ENCODE results near the gene C7orf57.

Gene C7orf57

GRCh38 chr7:48099781-48100180 is 64.4 kb downstream of the C7orf57 start:
- Histone ChIP-seq H4K8ac (ENCODE audit: low read depth, low read length) (no peak overlapping the region), H2BK15ac (replicated peaks; ENCODE audit: low read depth) (no peak overlapping the region), H2AK5ac (ENCODE audit: low read length) (no peak overlapping the region), H3K4me3 (ENCODE audit: low read length) (no peak overlapping the region), H3K18ac (ENCODE audit: low read length) (no peak overlapping the region), H3K36me3 (ENCODE audit: control insufficient read depth, insufficient read depth, low read length) (peaks cover 13% of the 10 kb centered on the region), H3K4me2 (ENCODE audit: low read length) (no peak overlapping the region), H3K27me3 (ENCODE audit: insufficient read depth, low read length, poor library complexity) (no peaks in the 10 kb centered on the region), H3K9ac (ENCODE audit: low read length) (no peak overlapping the region), H3K4ac (ENCODE audit: low read depth, low read length) (no peak overlapping the region), H4K5ac (ENCODE audit: low read length) (no peak overlapping the region), H3K23ac (ENCODE audit: low read length) (no peak overlapping the region), H3K56ac (ENCODE audit: low read length) (no peak overlapping the region), H2BK120ac (ENCODE audit: low read depth, low read length) (no peak overlapping the region), H3K79me2 (ENCODE audit: control insufficient read depth, insufficient read depth, low read length) (no peaks in the 10 kb centered on the region), H3K4me1 (ENCODE audit: control insufficient read depth, low read depth, low read length) (no peaks in the 10 kb centered on the region), H3K27ac (ENCODE audit: low read depth, low read length) (no peak overlapping the region), H3K79me1 (ENCODE audit: low read length) (peaks cover 5% of the 10 kb centered on the region), H2BK5ac (ENCODE audit: low read length) (no peak overlapping the region)
- no CpG with 5 or more reads among the region's 3 CpGs for WGBS (ENCODE audit: extremely low coverage, insufficient coverage, low lambda C conversion rate)
- DNase-seq, result no peak

DNA sequence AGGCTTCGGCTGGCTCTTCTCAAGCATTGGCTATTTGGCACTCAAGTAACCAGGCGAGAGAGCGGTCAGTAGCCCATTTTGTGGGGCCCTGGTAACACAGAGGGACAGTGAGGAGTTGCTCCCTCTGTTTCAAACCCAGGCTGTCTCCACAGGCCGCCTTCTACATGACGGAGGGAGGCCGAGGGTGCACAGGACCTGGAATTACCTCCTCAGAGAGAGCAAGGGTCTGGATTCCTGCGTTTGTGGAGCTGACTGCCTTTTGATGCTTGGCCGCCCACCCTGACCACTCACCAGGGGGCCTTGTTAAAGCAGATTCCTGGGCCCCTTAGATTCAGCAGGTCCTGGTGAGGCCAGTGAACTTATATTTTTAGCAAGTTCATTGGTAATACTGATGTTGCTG is 66.0 kb downstream of the C7orf57 start:
- Histone ChIP-seq H2BK5ac (ENCODE audit: low read length) (no peak overlapping the region), H3K79me1 (ENCODE audit: low read length) (peaks cover 5% of the 10 kb centered on the region), H3K4me3 (ENCODE audit: low read length) (no peak overlapping the region), H4K5ac (ENCODE audit: low read length) (no peak overlapping the region), H2BK120ac (ENCODE audit: low read depth, low read length) (no peak overlapping the region), H2BK15ac (replicated peaks; ENCODE audit: low read depth) (no peak overlapping the region), H3K36me3 (ENCODE audit: control insufficient read depth, insufficient read depth, low read length) (peaks cover 13% of the 10 kb centered on the region), H3K4ac (ENCODE audit: low read depth, low read length) (no peak overlapping the region), H3K56ac (ENCODE audit: low read length) (no peak overlapping the region), H3K27ac (ENCODE audit: low read depth, low read length) (no peak overlapping the region), H4K8ac (ENCODE audit: low read depth, low read length) (no peak overlapping the region), H3K23ac (ENCODE audit: low read length) (no peak overlapping the region), H3K27me3 (ENCODE audit: insufficient read depth, low read length, poor library complexity) (no peaks in the 10 kb centered on the region), H3K18ac (ENCODE audit: low read length) (no peak overlapping the region), H2AK5ac (ENCODE audit: low read length) (no peak overlapping the region), H3K4me1 (ENCODE audit: control insufficient read depth, low read depth, low read length) (no peaks in the 10 kb centered on the region), H3K4me2 (ENCODE audit: low read length) (no peak overlapping the region), H3K9ac (ENCODE audit: low read length) (no peak overlapping the region), H3K79me2 (ENCODE audit: control insufficient read depth, insufficient read depth, low read length) (no peaks in the 10 kb centered on the region)
- WGBS (ENCODE audit: extremely low coverage, insufficient coverage, low lambda C conversion rate), result no CpG with 5 or more reads among the region's 8 CpGs
- DNase-seq, result no peak

GRCh38 chr7:48101968-48102367 is 66.6 kb downstream of the C7orf57 start:
- H3K27me3 ChIP-seq (ENCODE audit: insufficient read depth, low read length, poor library complexity), result no peaks in the 10 kb centered on the region

DNA sequence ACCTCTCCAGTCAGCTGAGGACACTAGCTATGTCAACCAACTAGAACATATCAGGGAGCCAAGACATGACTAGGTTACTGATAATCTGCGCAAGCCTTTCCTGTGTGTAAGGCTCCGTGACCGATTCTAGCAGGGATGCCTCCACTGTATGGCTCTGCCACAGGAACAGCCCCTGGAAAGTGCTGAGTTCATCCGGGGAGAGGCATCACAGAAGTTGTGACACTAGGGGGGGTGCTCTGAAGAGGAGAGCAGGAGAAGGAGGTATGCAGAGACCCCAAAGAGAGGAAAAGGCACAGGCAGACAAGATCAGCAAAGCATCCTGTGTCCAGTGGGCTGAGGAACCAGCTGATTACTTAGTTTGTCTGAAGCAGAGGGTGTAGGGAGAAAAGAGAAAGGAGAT is 67.2 kb downstream of the C7orf57 start:
- Histone ChIP-seq H3K79me2 (ENCODE audit: control insufficient read depth, insufficient read depth, low read length) (no peaks in the 10 kb centered on the region), H3K4ac (ENCODE audit: low read depth, low read length) (no peak overlapping the region), H3K4me2 (ENCODE audit: low read length) (no peak overlapping the region), H2BK15ac (replicated peaks; ENCODE audit: low read depth) (no peak overlapping the region), H3K56ac (ENCODE audit: low read length) (no peak overlapping the region), H3K23ac (ENCODE audit: low read length) (no peak overlapping the region), H3K79me1 (ENCODE audit: low read length) (peaks cover 5% of the 10 kb centered on the region), H3K4me3 (ENCODE audit: low read length) (no peak overlapping the region), H2BK5ac (ENCODE audit: low read length) (no peak overlapping the region), H4K8ac (ENCODE audit: low read depth, low read length) (no peak overlapping the region), H4K5ac (ENCODE audit: low read length) (no peak overlapping the region), H3K36me3 (ENCODE audit: control insufficient read depth, insufficient read depth, low read length) (peaks cover 16% of the 10 kb centered on the region), H2BK120ac (ENCODE audit: low read depth, low read length) (no peak overlapping the region), H3K27me3 (ENCODE audit: insufficient read depth, low read length, poor library complexity) (no peaks in the 10 kb centered on the region), H2AK5ac (ENCODE audit: low read length) (no peak overlapping the region), H3K9ac (ENCODE audit: low read length) (no peak overlapping the region), H3K27ac (ENCODE audit: low read depth, low read length) (no peak overlapping the region), H3K4me1 (ENCODE audit: control insufficient read depth, low read depth, low read length) (no peaks in the 10 kb centered on the region), H3K18ac (ENCODE audit: low read length) (no peak overlapping the region)
- no peak for DNase-seq
- WGBS (ENCODE audit: extremely low coverage, insufficient coverage, low lambda C conversion rate), result no CpG with 5 or more reads among the region's 4 CpGs

More at GRCh38 chr7:48101968-48102367, 66.6 kb downstream of the C7orf57 start:
- Histone ChIP-seq H2BK15ac (replicated peaks; ENCODE audit: low read depth) (no peak overlapping the region), H3K36me3 (ENCODE audit: control insufficient read depth, insufficient read depth, low read length) (peaks cover 14% of the 10 kb centered on the region), H3K4ac (ENCODE audit: low read depth, low read length) (no peak overlapping the region), H3K4me1 (ENCODE audit: control insufficient read depth, low read depth, low read length) (no peaks in the 10 kb centered on the region), H3K56ac (ENCODE audit: low read length) (no peak overlapping the region), H3K4me2 (ENCODE audit: low read length) (no peak overlapping the region), H4K5ac (ENCODE audit: low read length) (no peak overlapping the region), H3K79me2 (ENCODE audit: control insufficient read depth, insufficient read depth, low read length) (no peaks in the 10 kb centered on the region), H2AK5ac (ENCODE audit: low read length) (no peak overlapping the region), H3K79me1 (ENCODE audit: low read length) (peaks cover 5% of the 10 kb centered on the region), H3K18ac (ENCODE audit: low read length) (no peak overlapping the region), H3K23ac (ENCODE audit: low read length) (no peak overlapping the region), H2BK5ac (ENCODE audit: low read length) (no peak overlapping the region), H3K27ac (ENCODE audit: low read depth, low read length) (no peak overlapping the region), H3K4me3 (ENCODE audit: low read length) (no peak overlapping the region), H2BK120ac (ENCODE audit: low read depth, low read length) (no peak overlapping the region), H4K8ac (ENCODE audit: low read depth, low read length) (no peak overlapping the region), H3K9ac (ENCODE audit: low read length) (no peak overlapping the region)
- peak; percentile 48 for DNase-seq
- WGBS (ENCODE audit: extremely low coverage, insufficient coverage, low lambda C conversion rate), result no CpG with 5 or more reads among the region's 4 CpGs

DNA sequence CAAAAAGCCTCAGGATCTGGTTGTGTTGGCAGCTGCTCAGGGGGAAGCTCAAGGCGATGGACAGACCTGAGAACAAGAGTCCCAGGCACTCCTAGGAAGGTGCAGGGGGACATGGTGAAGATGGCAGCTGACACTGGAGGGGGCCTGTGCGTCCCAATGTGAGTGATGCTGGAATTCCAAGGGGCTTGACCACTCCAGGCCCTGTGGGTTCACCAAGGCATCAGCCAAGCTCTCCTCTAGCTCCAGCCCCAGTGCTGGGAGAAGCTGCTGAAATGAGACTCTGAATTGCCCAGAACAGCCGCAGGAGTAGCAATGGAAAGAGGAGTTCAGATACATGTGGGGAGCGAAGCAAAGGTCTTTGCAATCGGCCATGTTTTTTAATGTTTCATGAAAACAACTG is 69.7 kb downstream of the C7orf57 start:
- no peak overlapping the region for H3K9ac ChIP-seq (ENCODE audit: low read length)
- H2BK5ac ChIP-seq (ENCODE audit: low read length), result no peak overlapping the region
- no peaks in the 10 kb centered on the region for H3K79me2 ChIP-seq (ENCODE audit: control insufficient read depth, insufficient read depth, low read length)
- H3K4me2 ChIP-seq (ENCODE audit: low read length), result no peak overlapping the region
- H4K8ac ChIP-seq (ENCODE audit: low read depth, low read length), result no peak overlapping the region
- no peak for DNase-seq
- no peaks in the 10 kb centered on the region for H3K79me1 ChIP-seq (ENCODE audit: low read length)
- H3K56ac ChIP-seq (ENCODE audit: low read length), result no peak overlapping the region
- no peak overlapping the region for H3K27ac ChIP-seq (ENCODE audit: low read depth, low read length)
- no peak overlapping the region for H3K23ac ChIP-seq (ENCODE audit: low read length)
- no peaks in the 10 kb centered on the region for H3K27me3 ChIP-seq (ENCODE audit: insufficient read depth, low read length, poor library complexity)
- H3K36me3 ChIP-seq (ENCODE audit: control insufficient read depth, insufficient read depth, low read length), result peaks cover 22% of the 10 kb centered on the region
- H3K4me1 ChIP-seq (ENCODE audit: control insufficient read depth, low read depth, low read length), result no peaks in the 10 kb centered on the region
- H3K18ac ChIP-seq (ENCODE audit: low read length), result no peak overlapping the region
- no peak overlapping the region for H4K5ac ChIP-seq (ENCODE audit: low read length)
- no peak overlapping the region for H3K4ac ChIP-seq (ENCODE audit: low read depth, low read length)
- whole genome bisulfite sequencing (ENCODE audit: extremely low coverage, insufficient coverage, low lambda C conversion rate), result no CpG with 5 or more reads among the region's 5 CpGs
- no peak overlapping the region for H3K4me3 ChIP-seq (ENCODE audit: low read length)
- H2BK15ac ChIP-seq (replicated peaks; ENCODE audit: low read depth), result no peak overlapping the region
- no peak overlapping the region for H2BK120ac ChIP-seq (ENCODE audit: low read depth, low read length)
- no peak overlapping the region for H2AK5ac ChIP-seq (ENCODE audit: low read length)

GRCh38 chr7:48106906-48107659 is 71.7 kb downstream of the C7orf57 start:
- no peak overlapping the region for H4K8ac ChIP-seq (ENCODE audit: low read depth, low read length)
- H2BK120ac ChIP-seq (ENCODE audit: low read depth, low read length), result no peak overlapping the region
- H3K4me3 ChIP-seq (ENCODE audit: low read length), result no peak overlapping the region
- H3K4me1 ChIP-seq (ENCODE audit: control insufficient read depth, low read depth, low read length), result no peaks in the 10 kb centered on the region
- no peaks in the 10 kb centered on the region for H3K79me1 ChIP-seq (ENCODE audit: low read length)
- no peaks in the 10 kb centered on the region for H3K79me2 ChIP-seq (ENCODE audit: control insufficient read depth, insufficient read depth, low read length)
- H3K36me3 ChIP-seq (ENCODE audit: control insufficient read depth, insufficient read depth, low read length), result peaks cover 17% of the 10 kb centered on the region
- no peaks in the 10 kb centered on the region for H3K27me3 ChIP-seq (ENCODE audit: insufficient read depth, low read length, poor library complexity)
- H2BK15ac ChIP-seq (replicated peaks; ENCODE audit: low read depth), result no peak overlapping the region
- H3K4ac ChIP-seq (ENCODE audit: low read depth, low read length), result no peak overlapping the region
- H4K5ac ChIP-seq (ENCODE audit: low read length), result no peak overlapping the region
- no peak for DNase-seq
- no CpG with 5 or more reads among the region's 29 CpGs for WGBS (ENCODE audit: extremely low coverage, insufficient coverage, low lambda C conversion rate)
- no peak overlapping the region for H3K56ac ChIP-seq (ENCODE audit: low read length)
- no peak overlapping the region for H2AK5ac ChIP-seq (ENCODE audit: low read length)
- H2BK5ac ChIP-seq (ENCODE audit: low read length), result no peak overlapping the region
- no peak overlapping the region for H3K18ac ChIP-seq (ENCODE audit: low read length)
- no peak overlapping the region for H3K23ac ChIP-seq (ENCODE audit: low read length)
- H3K4me2 ChIP-seq (ENCODE audit: low read length), result no peak overlapping the region
- H3K9ac ChIP-seq (ENCODE audit: low read length), result no peak overlapping the region
- no peak overlapping the region for H3K27ac ChIP-seq (ENCODE audit: low read depth, low read length)

All from mesendoderm (in vitro differentiated cells).